Measurements from ENCODE around the gene NCAM2.
"Not testable (repeated sequence)": the region's sequence is repeated elsewhere in the genome, so short reads cannot be mapped to it uniquely, and the experiment has no call there.

The NCAM2 gene

GRCh38 chr21:21309510-21309909 is 311.3 kb downstream of the NCAM2 start:
- no peak for DNase-seq (ENCODE audit: low read depth, low spot score)

- DNase-seq (ENCODE audit: low read depth, low spot score), result no peak
These were observed 326.1 kb downstream of the NCAM2 start for GRCh38 chr21:21324297-21324696.

GRCh38 chr21:21332492-21332891 is 334.3 kb downstream of the NCAM2 start:
- DNase-seq (ENCODE audit: low read depth, low spot score), result no peak

GRCh38 chr21:21341041-21341440 is 342.8 kb downstream of the NCAM2 start:
- DNase-seq (ENCODE audit: low read depth, low spot score), result no peak

GRCh38 chr21:21345296-21345695 is 347.1 kb downstream of the NCAM2 start:
- DNase-seq (ENCODE audit: low read depth, low spot score), result no peak

- DNase-seq (ENCODE audit: low read depth, low spot score), result no peak
These were observed 347.7 kb downstream of the NCAM2 start for GRCh38 chr21:21345872-21346271.

- DNase-seq (ENCODE audit: low read depth, low spot score), result no peak
These were observed 368.1 kb downstream of the NCAM2 start for GRCh38 chr21:21366277-21366676.

- DNase-seq (ENCODE audit: low read depth, low spot score), result no peak
These were observed 369.4 kb downstream of the NCAM2 start for GRCh38 chr21:21367583-21367982.

- no peak for DNase-seq (ENCODE audit: low read depth, low spot score)
These were observed 375.8 kb downstream of the NCAM2 start for GRCh38 chr21:21373969-21374368.

GRCh38 chr21:21383126-21383525 is 384.9 kb downstream of the NCAM2 start:
- DNase-seq (ENCODE audit: low read depth, low spot score), result no peak

GRCh38 chr21:21384977-21385376 is 386.8 kb downstream of the NCAM2 start:
- DNase-seq (ENCODE audit: low read depth, low spot score), result no peak

- no peak for DNase-seq (ENCODE audit: low read depth, low spot score)
These were observed 387.2 kb downstream of the NCAM2 start for GRCh38 chr21:21385404-21385803.

- DNase-seq (ENCODE audit: low read depth, low spot score), result no peak
These were observed 389.7 kb downstream of the NCAM2 start for GRCh38 chr21:21387916-21388315.

GRCh38 chr21:21394064-21394463 is 395.9 kb downstream of the NCAM2 start:
- DNase-seq (ENCODE audit: low read depth, low spot score), result no peak

GRCh38 chr21:21396424-21396823 is 398.2 kb downstream of the NCAM2 start:
- DNase-seq (ENCODE audit: low read depth, low spot score), result no peak

- DNase-seq (ENCODE audit: low read depth, low spot score), result no peak
These were observed 399.3 kb downstream of the NCAM2 start for GRCh38 chr21:21397464-21397863.

- DNase-seq (ENCODE audit: low read depth, low spot score), result no peak
These were observed 403.2 kb downstream of the NCAM2 start for GRCh38 chr21:21401444-21401843.

- DNase-seq (ENCODE audit: low read depth, low spot score), result not testable (repeated sequence)
These were observed 404.0 kb downstream of the NCAM2 start for GRCh38 chr21:21402187-21402586.

GRCh38 chr21:21404261-21404660 is 406.1 kb downstream of the NCAM2 start:
- not testable (repeated sequence) for DNase-seq (ENCODE audit: low read depth, low spot score)

GRCh38 chr21:21406921-21407320 is 408.7 kb downstream of the NCAM2 start:
- DNase-seq (ENCODE audit: low read depth, low spot score), result no peak

GRCh38 chr21:21412096-21412495 is 413.9 kb downstream of the NCAM2 start:
- no peak for DNase-seq (ENCODE audit: low read depth, low spot score)

GRCh38 chr21:21415741-21416140 is 417.5 kb downstream of the NCAM2 start:
- DNase-seq (ENCODE audit: low read depth, low spot score), result no peak

GRCh38 chr21:21434944-21435343 is 436.7 kb downstream of the NCAM2 start:
- no peak for DNase-seq (ENCODE audit: low read depth, low spot score)

- no peak for DNase-seq (ENCODE audit: low read depth, low spot score)
These were observed 437.9 kb downstream of the NCAM2 start for GRCh38 chr21:21436012-21436534.

Data from ELF-1 (cell line).